ENCODE results near the gene SVOPL. TPM values are rescaled to one million over a fixed set of nuclear protein-coding genes. Genes with fewer than 3 reads are reported as not detected.

SVOPL gene
- polyA plus RNA-seq, 1 of the 3 experiments (the other 2 are of a cell fraction): not detected

GRCh38 chr7:138726288-138726687 is 25.1 kb upstream of the SVOPL start:
- 64% methylated on average over 9 of the region's 9 CpGs for WGBS (ENCODE audit: low lambda C conversion rate)
- Histone ChIP-seq H3K9me3 (no peaks in the 10 kb centered on the region), H3F3A (replicated peaks; ENCODE audit: insufficient read depth) (no peaks in the 10 kb centered on the region), H3K36me3 (replicated peaks in 1 of 2; ENCODE audit: control insufficient read depth in 1 of 2, insufficient read depth in 2 of 2, low read length in 1 of 2) (no peaks in the 10 kb centered on the region), H3K9me2 (no peaks in the 10 kb centered on the region), H3K79me2 (ENCODE audit: insufficient read depth) (no peaks in the 10 kb centered on the region), H3K4me1 (ENCODE audit: control insufficient read depth in 1 of 2, insufficient read depth in 2 of 2, low read depth in 1 of 2, low read length in 1 of 2) (no peaks in the 10 kb centered on the region), H3K4me3 (ENCODE audit: low read depth in 2 of 2, low read length in 1 of 2) (no peak overlapping the region), H3K27ac (ENCODE audit: low read depth in 2 of 2, low read length in 1 of 2) (no peak overlapping the region), H3K27me3 (ENCODE audit: insufficient read depth) (no peaks in the 10 kb centered on the region), H3K9ac (no peak overlapping the region), H4K20me1 (ENCODE audit: insufficient read depth) (no peaks in the 10 kb centered on the region), H2AFZ (ENCODE audit: low read depth) (no peak overlapping the region), H3K4me2 (no peak overlapping the region)
- TF ChIP-seq PBX3 (IDR thresholded peaks at IDR 0.05) (no peak), USF2 (IDR thresholded peaks at IDR 0.05; ENCODE audit: borderline replicate concordance, low read depth, low read length) (no peak), RCOR1 (IDR thresholded peaks at IDR 0.05; ENCODE audit: low read length) (no peak), CTCF (IDR thresholded peaks at IDR 0.05) (no peak), TAF1 (IDR thresholded peaks at IDR 0.05; ENCODE audit: borderline replicate concordance, low read depth, low read length) (no peak), EZH2phosphoT487 (IDR thresholded peaks at IDR 0.05; ENCODE audit: borderline replicate concordance, low read depth) (no peak), RAD21 (IDR thresholded peaks at IDR 0.05; ENCODE audit: low read length) (no peak), GATA2 (CRISPR knock-in tag; IDR thresholded peaks at IDR 0.05) (no peak), ZBTB33 (IDR thresholded peaks at IDR 0.05; ENCODE audit: borderline replicate concordance, low read depth) (no peak), SMC3 (IDR thresholded peaks at IDR 0.05; ENCODE audit: low read depth, low read length) (no peak)
- ChIA-PET POLR2A (no interaction called here), CTCF (interaction anchor here (0.8 to 1.9 kb wide), 2 partner anchors 12 to 565 kb away, joined by 3 to 9 read pairs; no protein-coding TSS in a partner anchor)
- DNase-seq: peak; percentile 39

- H3K9ac ChIP-seq: no peak overlapping the region
- H3K4me3 ChIP-seq (ENCODE audit: low read depth in 2 of 2, low read length in 1 of 2): no peak overlapping the region
- H3K79me2 ChIP-seq (ENCODE audit: insufficient read depth): no peaks in the 10 kb centered on the region
- POLR2A ChIA-PET: no interaction called here
- no peaks in the 10 kb centered on the region for H4K20me1 ChIP-seq (ENCODE audit: insufficient read depth)
- no peaks in the 10 kb centered on the region for H3K9me2 ChIP-seq
- H3F3A ChIP-seq (replicated peaks; ENCODE audit: insufficient read depth): no peaks in the 10 kb centered on the region
- no peak overlapping the region for H3K27ac ChIP-seq (ENCODE audit: low read depth in 2 of 2, low read length in 1 of 2)
- H3K27me3 ChIP-seq (ENCODE audit: insufficient read depth): no peaks in the 10 kb centered on the region
- CTCF ChIA-PET: interaction anchor here (0.6 kb wide), 2 partner anchors 11 to 164 kb away, joined by 3 read pairs; no protein-coding TSS in a partner anchor
- no peak overlapping the region for H2AFZ ChIP-seq (ENCODE audit: low read depth)
- no peaks in the 10 kb centered on the region; a peak in 1 of 4 replicates for H3K4me1 ChIP-seq (ENCODE audit: control insufficient read depth in 1 of 2, insufficient read depth in 2 of 2, low read depth in 1 of 2, low read length in 1 of 2)
- H3K9me3 ChIP-seq: no peaks in the 10 kb centered on the region
- no peak for TF ChIP-seq MAX (IDR thresholded peaks at IDR 0.05; ENCODE audit: low read depth)
- H3K4me2 ChIP-seq: no peak overlapping the region
- no peaks in the 10 kb centered on the region for H3K36me3 ChIP-seq (replicated peaks in 1 of 2; ENCODE audit: control insufficient read depth in 1 of 2, insufficient read depth in 2 of 2, low read length in 1 of 2)
- 37% methylated on average over 4 of the region's 4 CpGs for WGBS (ENCODE audit: low lambda C conversion rate)
- no peak for DNase-seq
Measured at GRCh38 chr7:138720286-138720685, 19.1 kb upstream of the SVOPL start.
